NB4 (cell line): ENCODE results near the gene ARAF.

Experiments used
- CTCF ChIP-seq: IDR thresholded peaks from one replicate; pipeline ENCODE4 v1.5.1; 2012; ENCODE audit warnings: low read depth, low read length
- MAX ChIP-seq: IDR thresholded peaks from 2 replicates; pipeline ENCODE4 v1.6.1; 2011; ENCODE audit warnings: low read depth, low read length
- MYC ChIP-seq: IDR thresholded peaks from 2 replicates; pipeline ENCODE4 v1.6.1; 2011; ENCODE audit warnings: low read depth, low read length
- POLR2A ChIP-seq: IDR thresholded peaks from 2 replicates; pipeline ENCODE4 v1.6.1; 2011; ENCODE audit warnings: mild to moderate bottlenecking; ENCODE audit not compliant: insufficient read length; ENCODE audit errors: extremely low read depth

GRCh38 chrX:47558436-47558835 is 2.6 kb upstream of the ARAF start:
- TF ChIP-seq CTCF (no peak), MYC (no peak), POLR2A (no peak), MAX (no peak)
